Measurements from ENCODE around the gene NME8.

Gene NME8

DNA sequence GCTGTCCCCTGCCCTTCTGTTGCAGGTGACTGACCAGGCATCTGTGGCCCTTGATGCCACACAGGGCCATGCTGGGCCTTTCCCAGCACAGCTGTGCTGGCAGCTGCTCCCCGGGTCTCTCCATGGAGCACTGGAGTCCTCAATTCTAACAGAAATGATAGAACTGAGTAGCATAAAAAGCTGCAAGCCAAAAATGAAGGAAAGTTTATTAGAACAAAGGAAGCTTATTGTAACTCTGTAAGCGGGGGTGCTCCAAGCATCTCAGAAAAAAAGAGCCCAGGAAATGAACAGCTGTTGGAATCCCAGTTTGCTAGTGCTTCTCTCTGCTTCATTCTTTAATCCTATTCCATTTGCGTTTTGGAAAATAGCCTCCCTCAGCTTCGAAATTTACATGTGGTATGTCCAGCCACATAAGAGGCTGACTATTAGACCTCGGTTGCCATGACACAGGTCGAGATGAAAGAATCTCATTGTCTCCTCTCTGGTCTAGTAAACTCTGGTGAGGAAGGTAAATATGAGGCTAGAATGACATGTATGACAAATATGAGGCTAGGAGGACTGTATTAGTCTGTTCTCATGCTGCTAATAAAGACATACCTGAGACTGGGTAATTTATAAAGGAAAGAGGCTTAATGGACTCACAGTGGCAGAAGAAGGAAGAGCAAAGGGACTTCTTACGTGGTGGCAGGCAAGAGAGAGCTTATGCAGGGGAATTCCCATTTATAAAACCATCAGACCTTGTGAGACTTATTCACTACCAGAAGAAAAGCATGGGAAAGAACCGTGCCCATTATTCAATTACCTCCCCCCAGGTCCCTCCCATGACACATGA is 95.7 kb downstream of the NME8 start:
- ChIA-PET CTCF (no interaction called here), POLR2A (ENCODE audit: low non-redundant PET) (no interaction called here)

DNA sequence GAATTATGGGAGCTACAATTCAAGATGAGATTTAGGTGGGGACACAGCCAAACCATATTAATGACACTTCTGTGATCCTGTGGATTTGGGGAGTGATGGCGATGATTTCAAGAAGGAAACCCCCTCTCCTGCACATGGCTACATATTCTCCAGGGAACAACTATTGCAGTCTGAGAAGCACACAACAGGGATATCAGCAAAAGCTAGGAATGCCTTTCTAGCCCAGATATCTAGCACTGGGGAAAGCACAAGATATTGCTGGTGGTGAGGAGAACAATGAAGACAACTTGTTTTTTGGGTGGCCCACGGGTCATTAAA is 96.3 kb downstream of the NME8 start:
- CTCF ChIA-PET = no interaction called here
- POLR2A ChIA-PET (ENCODE audit: low non-redundant PET) = no interaction called here
- no peak overlapping the region for H3K27ac ChIP-seq
- no peak for DNase-seq (ENCODE audit: low spot score)
- TF ChIP-seq, protein P1, sequence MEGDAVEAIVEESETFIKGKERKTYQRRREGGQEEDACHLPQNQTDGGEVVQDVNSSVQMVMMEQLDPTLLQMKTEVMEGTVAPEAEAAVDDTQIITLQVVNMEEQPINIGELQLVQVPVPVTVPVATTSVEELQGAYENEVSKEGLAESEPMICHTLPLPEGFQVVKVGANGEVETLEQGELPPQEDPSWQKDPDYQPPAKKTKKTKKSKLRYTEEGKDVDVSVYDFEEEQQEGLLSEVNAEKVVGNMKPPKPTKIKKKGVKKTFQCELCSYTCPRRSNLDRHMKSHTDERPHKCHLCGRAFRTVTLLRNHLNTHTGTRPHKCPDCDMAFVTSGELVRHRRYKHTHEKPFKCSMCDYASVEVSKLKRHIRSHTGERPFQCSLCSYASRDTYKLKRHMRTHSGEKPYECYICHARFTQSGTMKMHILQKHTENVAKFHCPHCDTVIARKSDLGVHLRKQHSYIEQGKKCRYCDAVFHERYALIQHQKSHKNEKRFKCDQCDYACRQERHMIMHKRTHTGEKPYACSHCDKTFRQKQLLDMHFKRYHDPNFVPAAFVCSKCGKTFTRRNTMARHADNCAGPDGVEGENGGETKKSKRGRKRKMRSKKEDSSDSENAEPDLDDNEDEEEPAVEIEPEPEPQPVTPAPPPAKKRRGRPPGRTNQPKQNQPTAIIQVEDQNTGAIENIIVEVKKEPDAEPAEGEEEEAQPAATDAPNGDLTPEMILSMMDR (conservative IDR thresholded peaks at IDR 0.05; ENCODE audit: low read depth) = no peak

More for the DNA sequence above, 95.7 kb downstream of the NME8 start:
- no peak overlapping the region for H3K27ac ChIP-seq
- TF ChIP-seq, protein P1 (conservative IDR thresholded peaks at IDR 0.05; ENCODE audit: low read depth) = no peak
- no peak for DNase-seq (ENCODE audit: low spot score)

DNA sequence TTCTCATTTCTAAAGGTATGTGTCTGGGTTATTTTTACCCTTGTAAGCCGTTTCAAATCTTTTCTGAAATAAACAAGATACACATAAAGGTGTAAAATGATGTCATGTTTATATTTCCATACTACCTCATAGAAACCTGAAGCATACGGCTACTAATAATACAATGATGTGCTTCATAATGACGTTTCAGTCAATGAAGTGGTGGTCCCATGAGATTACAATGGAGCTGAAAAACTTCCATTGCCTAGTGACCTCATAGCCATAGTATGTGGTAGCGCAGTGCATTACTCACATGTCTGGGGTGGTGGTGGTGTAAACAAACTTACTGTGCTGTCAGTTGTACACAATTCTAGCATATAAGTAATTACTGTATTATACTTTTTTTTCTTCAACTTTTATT is 96.9 kb downstream of the NME8 start:
- no peak for DNase-seq (ENCODE audit: low spot score)
- H3K27ac ChIP-seq = no peak overlapping the region
- ChIA-PET CTCF (no interaction called here), POLR2A (ENCODE audit: low non-redundant PET) (no interaction called here)
- TF ChIP-seq, protein P1 (conservative IDR thresholded peaks at IDR 0.05; ENCODE audit: low read depth) = no peak

DNA sequence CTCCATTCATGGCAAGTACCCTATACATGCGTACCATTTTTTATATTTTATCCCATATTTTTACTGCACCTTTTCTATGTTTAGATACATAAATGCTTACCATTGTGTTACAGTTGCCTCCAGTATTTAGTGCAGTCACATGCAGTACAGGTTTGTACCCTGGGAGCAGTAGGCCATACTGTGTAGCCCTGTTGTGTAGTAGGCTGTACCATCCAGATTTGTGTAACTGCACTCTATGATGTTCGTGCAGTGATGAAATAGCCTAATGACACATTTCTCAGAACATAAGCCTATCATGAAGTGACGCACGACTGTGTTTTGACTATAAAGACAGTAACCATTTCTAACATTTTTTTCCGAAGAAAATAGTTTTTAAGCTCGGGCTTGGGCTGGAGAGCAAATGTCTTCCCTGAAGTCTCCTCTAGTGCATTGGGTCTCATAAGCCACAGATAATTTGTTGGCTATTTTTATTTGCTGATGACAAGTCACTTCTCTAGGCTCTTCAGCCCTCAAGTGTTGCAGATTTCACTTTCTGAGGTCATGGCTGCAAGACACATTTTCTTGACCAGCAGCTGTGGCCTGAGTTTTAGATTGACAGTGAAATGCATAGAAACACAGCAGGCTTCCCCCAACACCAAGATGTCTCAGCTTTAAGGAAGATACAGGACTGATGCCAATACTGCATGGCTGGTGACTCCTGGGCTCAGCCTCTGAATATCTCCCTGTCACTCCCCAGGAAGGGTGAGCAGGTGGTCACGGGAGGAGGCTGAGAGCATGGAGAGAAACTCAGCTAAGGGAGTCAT is 98.9 kb downstream of the NME8 start:
- ChIA-PET CTCF (interaction anchor here (0.7 kb wide), 1 partner anchor 1305 kb away, joined by 3 read pairs; no protein-coding TSS in a partner anchor), POLR2A (ENCODE audit: low non-redundant PET) (no interaction called here)
- DNase-seq (ENCODE audit: low spot score) = no peak
- no peak overlapping the region for H3K27ac ChIP-seq
- TF ChIP-seq, protein P1 (conservative IDR thresholded peaks at IDR 0.05; ENCODE audit: low read depth) = no peak

DNA sequence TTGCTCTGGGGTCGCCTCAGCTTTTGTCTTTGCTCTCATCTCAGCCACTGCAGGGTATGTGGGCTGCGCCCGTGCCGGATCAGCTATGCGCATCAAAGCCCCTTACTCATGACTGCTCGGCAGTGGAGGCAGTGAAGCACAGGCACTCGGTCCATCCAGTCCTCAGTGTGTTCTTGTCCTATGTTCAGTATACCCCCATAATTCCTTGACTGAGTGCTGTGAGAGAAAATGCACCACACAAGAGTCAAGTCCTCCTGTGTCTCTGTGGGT is 99.5 kb downstream of the NME8 start:
- no peak for DNase-seq (ENCODE audit: low spot score)
- POLR2A ChIA-PET (ENCODE audit: low non-redundant PET) = no interaction called here
- H3K27ac ChIP-seq = no peak overlapping the region
- CTCF ChIA-PET = interaction anchor here (0.6 kb wide), 1 partner anchor 928 kb away, joined by 3 read pairs; no protein-coding TSS in a partner anchor
- TF ChIP-seq, protein P1 (conservative IDR thresholded peaks at IDR 0.05; ENCODE audit: low read depth) = no peak

Data from RWPE1 (cell line).